SK-MEL-5 (cell line): ENCODE measurements around the gene RCC1. TPM values are rescaled to one million over a fixed set of nuclear protein-coding genes. Genes with fewer than 3 reads are reported as not detected.
"Not testable (repeated sequence)": the region's sequence is repeated elsewhere in the genome, so short reads cannot be mapped to it uniquely, and the experiment has no call there.

Experiments
- DNase-seq: peaks from one replicate; pipeline ENCODE4 v3.0.0-alpha.2; 2016; ENCODE audit warnings: low read depth, low spot score
- in situ Hi-C: cut with HindIII; loops from 2 replicates; pipeline ENCODE4 v1.10.0; 2016; ENCODE audit warnings: low sequenced_read_pairs, high pct_unique_total_duplicates, low pct_unique_long_range_greater_than_20kb
- small RNA-seq, 2 experiments: library from RNA; depleted of rRNA; stranded (forward); fragments of <200 nt; gene quantifications; one replicate each; pipeline ENCODE3, GENCODE V24; 2014
- total RNA-seq: library from RNA; depleted of rRNA; stranded (reverse); fragments of >200 nt; shearing (Covaris generic); gene quantifications from 2 replicates; pipeline ENCODE4 v1.2.3, GENCODE V29; 2014; rRNA removed

RCC1 gene
- total RNA-seq, 1 experiment from 2014 or later, result 26.0 TPM

DNA sequence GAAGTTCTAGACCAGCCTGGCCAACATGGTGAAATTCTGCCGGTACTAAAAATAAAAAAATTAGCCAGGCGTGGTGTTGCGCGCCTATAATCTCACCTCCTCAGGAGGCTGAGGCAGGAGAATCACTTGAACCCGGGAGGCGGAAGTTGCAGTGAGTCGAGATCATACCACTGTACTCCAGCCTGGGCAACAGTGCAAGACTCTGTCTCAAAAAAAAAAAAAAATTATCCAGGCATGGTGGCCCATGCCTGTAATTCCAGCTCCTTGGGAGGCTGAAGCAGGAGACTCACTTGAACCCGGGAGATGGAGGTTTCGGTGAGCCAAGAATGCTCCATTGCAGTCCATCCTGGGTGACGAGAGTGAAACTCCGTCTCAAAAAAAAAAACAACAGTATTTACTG is 67.7 kb downstream of the RCC1 start:
- no peak for DNase-seq
- in situ Hi-C loops, result no loop called here

DNA sequence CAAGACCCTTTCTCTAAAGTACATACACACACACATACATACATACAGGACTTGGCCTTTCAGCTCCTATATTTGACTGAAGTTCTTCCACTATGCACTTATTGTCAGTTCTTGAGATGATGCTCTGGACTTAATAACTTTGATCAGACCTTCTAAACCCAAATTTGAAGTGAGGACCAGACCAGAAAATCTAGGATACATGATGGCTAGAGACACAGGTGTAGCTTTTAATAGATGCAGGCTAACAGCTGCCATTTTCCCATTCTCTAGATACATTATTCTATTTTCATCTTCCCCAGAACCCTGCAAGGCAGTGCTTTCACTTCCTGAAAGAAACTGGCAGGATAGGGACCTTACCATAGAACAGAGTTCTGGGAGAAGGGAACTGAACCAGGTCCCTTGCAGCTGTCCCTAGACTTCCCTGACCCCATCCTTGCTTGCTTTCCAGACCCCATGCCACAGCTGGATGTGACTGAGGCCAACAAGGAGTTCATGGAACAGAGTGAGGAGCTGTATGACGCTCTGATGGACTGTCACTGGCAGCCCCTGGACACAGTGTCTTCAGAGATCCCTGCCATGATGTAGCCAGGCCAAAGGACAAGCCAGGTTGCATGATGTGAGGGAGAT is 71.3 kb downstream of the RCC1 start:
- DNase-seq, result peak; percentile 10
- in situ Hi-C loops, result no loop called here

DNA sequence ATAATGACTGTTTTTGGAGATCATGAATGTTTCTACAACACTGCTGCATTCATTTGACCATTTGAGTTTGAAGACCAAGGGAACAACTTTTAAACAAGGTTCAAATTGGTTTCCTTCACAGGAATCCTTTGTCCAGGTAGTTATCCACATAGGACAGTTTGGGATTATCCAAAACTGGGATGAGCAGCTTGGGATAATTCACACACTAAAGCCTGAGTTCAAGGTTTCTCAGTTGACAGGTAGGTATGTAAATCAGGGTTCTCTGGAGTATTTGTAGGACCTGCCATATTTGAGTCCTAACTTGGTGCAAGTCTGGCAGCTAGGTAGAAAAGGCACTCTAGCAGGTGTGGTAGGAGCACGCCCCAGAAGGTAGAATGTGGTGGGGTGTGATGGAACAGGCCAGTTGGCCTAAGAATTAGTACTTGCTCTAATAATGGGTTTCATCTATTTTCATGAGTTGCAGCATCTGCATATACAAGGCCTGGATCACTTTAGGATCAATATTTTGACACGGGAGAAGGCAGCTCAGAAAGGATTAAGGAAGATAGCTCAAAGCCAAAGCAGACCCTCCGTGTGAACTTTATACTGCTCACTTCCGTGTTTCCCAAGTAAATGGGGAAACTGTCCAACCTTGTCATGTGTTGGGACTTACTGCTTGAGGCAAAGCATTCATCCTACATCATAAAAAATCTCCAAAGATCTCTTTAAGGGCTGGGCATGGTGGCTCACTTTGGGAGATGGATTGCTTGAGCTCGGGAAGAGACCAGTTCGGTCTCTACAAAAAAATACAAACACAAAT is 72.1 kb downstream of the RCC1 start:
- peak; percentile 37 for DNase-seq

DNA sequence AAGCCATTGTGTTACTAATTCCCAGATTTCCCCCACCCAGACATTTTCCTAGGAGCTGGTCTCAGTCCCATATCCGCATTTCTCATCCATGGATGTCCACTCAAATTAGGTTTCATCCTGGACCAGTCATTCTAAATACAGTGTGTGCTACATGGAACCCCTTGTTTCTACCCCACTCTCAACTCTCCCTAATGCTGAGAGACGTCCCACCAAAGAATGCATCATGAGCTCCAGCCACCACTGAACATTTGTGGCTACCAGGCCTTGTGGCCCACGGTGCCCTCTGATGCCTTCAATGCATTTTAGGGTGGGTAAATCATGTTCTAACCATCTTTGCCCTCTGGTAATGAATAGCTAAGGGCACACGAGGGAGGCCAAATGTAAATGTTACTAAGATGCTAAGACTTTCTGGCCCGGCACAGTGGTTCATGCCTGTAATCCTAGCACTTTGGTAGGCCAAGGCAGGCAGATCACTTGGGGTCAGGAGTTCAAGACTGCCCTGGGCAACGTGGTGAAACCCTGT is 72.9 kb downstream of the RCC1 start:
- no peak for DNase-seq
- in situ Hi-C loops, result no loop called here

More for the DNA sequence above, 72.1 kb downstream of the RCC1 start:
- in situ Hi-C loops, result no loop called here

DNA sequence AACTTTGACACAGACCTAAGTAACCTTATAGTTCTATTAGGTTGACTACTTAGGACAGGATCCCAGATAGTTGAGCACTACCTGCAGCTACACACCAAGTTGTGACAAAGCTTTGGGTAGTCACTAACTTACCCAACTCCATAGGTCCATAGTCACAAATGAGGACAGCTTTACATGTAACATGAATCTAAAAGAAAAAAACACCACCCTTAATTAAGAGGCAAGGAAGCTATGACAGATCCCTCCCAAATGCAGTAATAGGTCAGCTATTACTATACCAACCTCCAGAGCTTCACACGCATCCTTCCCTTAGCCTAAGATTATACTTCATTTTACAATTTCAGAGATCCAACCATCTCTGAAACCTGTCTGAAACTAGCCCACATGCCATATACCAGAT is 73.6 kb downstream of the RCC1 start:
- no peak for DNase-seq
- in situ Hi-C loops, result no loop called here

DNA sequence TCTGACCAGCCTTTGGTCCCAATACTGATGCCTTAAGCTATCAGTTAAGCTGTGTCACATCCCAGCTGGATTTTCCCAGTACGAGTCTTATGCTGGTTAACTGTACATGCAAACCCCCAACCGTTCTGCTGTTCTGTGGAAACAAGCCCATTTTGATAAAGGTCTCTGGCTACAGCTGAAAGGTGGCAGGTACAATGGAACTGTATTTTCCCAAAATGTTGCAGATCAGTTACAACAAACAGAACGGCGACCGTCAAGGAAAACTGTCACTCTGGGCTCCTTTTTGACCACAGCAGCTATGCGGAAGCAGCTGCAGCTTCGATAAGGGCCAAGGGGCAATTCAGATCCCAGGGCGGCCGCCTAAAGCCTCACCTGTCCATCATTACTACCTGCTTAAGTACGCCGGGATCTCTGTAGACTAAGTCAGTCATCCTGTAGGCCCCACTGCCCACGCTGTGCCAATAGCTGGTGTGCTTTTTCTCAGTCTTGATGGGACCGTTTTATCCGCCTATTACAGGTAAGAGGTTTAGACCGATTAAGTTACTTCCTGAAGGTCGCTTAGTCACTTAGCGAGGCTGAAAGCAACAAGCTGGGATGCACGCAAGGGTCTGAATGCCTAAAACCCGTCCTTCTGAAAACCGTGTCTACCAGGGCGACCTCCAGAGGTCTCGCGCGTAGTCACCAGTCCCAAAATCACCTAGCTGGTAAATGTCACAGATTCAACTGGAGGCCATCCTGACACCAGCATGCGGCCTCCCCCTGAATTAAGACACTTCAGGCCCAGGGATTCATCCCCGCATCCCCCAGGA is 75.1 kb downstream of the RCC1 start:
- peak; percentile 26 for DNase-seq

DNA sequence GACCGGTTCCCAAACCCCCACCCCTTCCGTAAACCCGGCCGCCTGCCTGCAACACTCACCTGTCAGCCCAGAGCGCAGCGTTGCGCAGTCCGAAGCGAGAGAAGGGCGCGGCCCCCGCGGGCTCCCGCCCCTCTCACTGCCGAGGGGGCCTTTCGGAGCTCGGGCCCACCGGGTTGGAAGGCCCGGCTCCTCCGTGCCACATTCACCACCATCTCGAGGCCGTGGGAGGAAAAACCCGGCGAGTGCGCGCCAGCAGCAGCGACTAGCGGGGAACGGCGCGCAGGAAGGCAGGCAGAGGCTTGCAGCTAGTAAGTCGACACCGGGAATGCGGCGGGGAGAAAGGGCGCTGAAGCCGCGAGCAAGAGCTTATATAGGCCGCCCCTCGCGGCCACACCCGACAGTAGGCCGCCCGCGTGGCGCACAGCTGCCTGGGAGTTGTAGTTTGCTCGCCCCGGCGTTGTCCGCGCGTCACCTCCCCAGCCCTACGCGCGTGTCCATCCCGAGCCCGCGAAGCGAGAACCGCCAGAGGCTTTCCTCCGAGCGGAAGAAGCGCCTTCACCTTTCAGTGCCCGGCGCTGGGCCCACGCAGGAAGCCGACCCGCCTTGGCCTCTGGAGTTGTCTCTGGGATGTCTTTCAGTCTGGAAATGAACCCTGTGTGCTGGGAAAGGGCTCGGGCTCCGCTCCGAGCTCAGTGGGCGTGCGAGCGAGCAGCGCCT is 75.8 kb downstream of the RCC1 start:
- peak; percentile 94 for DNase-seq
- in situ Hi-C loops, result no loop called here

More for the DNA sequence above, 75.1 kb downstream of the RCC1 start:
- in situ Hi-C loops, result no loop called here

DNA sequence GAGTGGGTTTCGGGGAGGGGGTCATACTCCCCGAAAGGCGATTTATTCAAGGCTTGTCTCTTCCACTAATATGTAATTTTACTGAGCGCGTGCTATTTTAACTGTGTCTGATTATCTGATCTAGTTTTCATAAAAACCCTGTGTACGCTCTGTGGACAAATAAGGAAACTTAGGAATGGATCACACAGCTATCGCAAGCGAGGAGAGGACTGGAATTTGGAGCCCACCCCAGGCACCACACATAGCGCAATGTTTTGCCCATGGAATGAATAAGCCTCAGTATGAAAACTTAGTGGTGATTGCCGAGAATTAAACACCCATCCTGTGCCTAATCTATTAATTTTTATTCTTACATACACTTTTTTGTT is 76.4 kb downstream of the RCC1 start:
- in situ Hi-C loops, result no loop called here
- peak; percentile 32 for DNase-seq

DNA sequence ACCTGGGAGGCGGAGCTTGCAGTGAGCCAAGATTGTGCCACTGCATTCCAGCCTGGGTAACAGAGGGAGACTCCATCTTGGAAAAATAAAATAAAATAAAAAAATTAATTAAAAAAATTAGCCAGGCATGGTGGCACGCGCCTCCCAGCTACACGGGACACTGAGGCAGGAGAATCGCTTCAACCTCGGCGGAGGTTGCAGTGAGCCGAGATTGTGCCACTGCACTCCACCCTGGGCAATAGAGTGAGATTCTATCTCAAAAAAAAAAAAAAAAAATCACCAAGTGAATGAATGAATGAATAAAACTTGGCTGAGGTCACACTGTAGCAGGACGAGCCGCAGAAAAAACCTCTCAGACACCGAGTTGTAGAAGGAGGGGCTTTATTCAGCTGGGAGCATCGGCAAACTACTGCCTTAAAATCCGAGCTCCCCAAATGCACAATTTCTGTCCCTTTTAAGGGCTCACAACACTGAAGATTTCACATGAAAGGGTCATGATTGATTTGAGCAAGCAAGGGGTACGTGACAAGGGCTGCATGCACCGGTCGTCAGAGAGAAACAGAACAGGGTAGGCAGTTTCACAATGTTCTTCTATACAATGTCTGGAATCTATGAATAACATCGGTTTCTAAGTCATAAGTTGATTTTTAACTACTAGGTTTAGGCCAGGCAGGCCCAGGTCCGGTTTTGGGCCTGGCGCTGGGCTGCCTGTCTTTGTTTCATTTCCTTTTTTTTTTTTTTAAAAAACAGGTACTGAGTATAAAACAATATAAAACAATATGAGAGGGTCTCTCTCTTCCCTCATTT is 80.9 kb downstream of the RCC1 start:
- DNase-seq, in situ Hi-C loops: not testable (repeated sequence)

Small RNA genes lying within 50 kb of the gene (small RNA-seq; reads per million reads assigned to genes)
- 0 reads per million in 2 experiments for gene RNU6ATAC27P
- gene SNORA16A, result 0 reads per million in 2 experiments
- 0 reads per million in 2 experiments for gene SNORA44
- gene SNORA61, result 0 reads per million in 2 experiments
- gene SNORA73A, result 0 reads per million in 2 experiments
- 35.6 to 49.9 reads per million in 2 experiments for gene SNORA73B
- gene SNORD99, result 3,410 to 35,229 reads per million in 2 experiments

Other genes with a start within 250 kb of the RCC1 start
- 33.5 and 43.1 TPM in 2 replicates for gene SESN2, start 246.5 kb upstream of the RCC1 start, total RNA-seq
- 14.4 and 19.0 TPM in 2 replicates for gene MED18, start 177.0 kb upstream of the RCC1 start, total RNA-seq
- 5.4 and 5.5 TPM in 2 replicates for gene PHACTR4, start 136.3 kb upstream of the RCC1 start, total RNA-seq
- gene TRNAU1AP, start 47.0 kb downstream of the RCC1 start, total RNA-seq, result 13.4 and 22.6 TPM in 2 replicates
- gene RAB42, start 86.2 kb downstream of the RCC1 start, total RNA-seq, result not detected in 2 replicates
- gene TAF12, start 137.0 kb downstream of the RCC1 start, total RNA-seq, result 39.1 and 44.9 TPM in 2 replicates
- gene RNU11, start 142.6 kb downstream of the RCC1 start, total RNA-seq, result not detected in 2 replicates
- gene GMEB1, start 162.7 kb downstream of the RCC1 start, total RNA-seq, result 3.5 and 4.6 TPM in 2 replicates
- 59.5 and 63.3 TPM in 2 replicates for gene YTHDF2, start 230.9 kb downstream of the RCC1 start, total RNA-seq